Breast epithelium (tissue), 4 donors: ENCODE measurements around the gene PKD2L2. TPM values are rescaled to one million over a fixed set of nuclear protein-coding genes. Genes with fewer than 3 reads are reported as not detected.

Experiments
- DNase-seq, 2 donors: peaks; one replicate each; pipeline ENCODE4 v3.0.0-alpha.2; 2019; ENCODE audit warnings: low spot score in 2 of 2
- H3K27ac ChIP-seq, 2 donors: fragments of 200-600 bp; sonication (generic) in 1 of 2; one replicate each; pipeline ENCODE4 v1.5.1; 2016 to 2019; ENCODE audit warnings: mild to moderate bottlenecking in 1 of 2
- H3K27me3 ChIP-seq, 2 donors: fragments of 200-600 bp; sonication (generic) in 1 of 2; one replicate each; pipeline versions ENCODE4 v1.5.1 to v1.6.0; 2017 to 2019; ENCODE audit warnings: control low read depth in 1 of 2, mild to moderate bottlenecking in 1 of 2
- H3K36me3 ChIP-seq: fragments of 200-600 bp; one replicate; pipeline ENCODE4 v1.5.1; 2019
- H3K4me1 ChIP-seq, 2 donors: fragments of 200-600 bp; sonication (generic); one replicate each; pipeline ENCODE4 v1.5.1; 2016 to 2019; ENCODE audit warnings: control low read depth in 1 of 2
- H3K4me3 ChIP-seq, 3 donors: fragments of 200-600 bp; sonication (generic); 1 replicate in 2 of 3; 2 replicates in 1 of 3; pipeline ENCODE4 v1.5.1; 2016 to 2019; ENCODE audit warnings: mild to moderate bottlenecking in 3 of 3, moderate library complexity in 2 of 3
- H3K9me3 ChIP-seq, 2 donors: fragments of 200-600 bp; sonication (generic) in 1 of 2; one replicate each; pipeline ENCODE4 v1.5.1; 2016 to 2019; ENCODE audit warnings: control low read depth in 1 of 2
- CTCF ChIP-seq, 3 donors: fragments of 450-650 bp; IDR thresholded peaks; one replicate each; pipeline ENCODE4 v1.5.1; 2016 to 2017; ENCODE audit warnings: antibody characterized with exemption in 3 of 3, mild to moderate bottlenecking in 3 of 3, moderate library complexity in 3 of 3
- POLR2A ChIP-seq: fragments of 450-650 bp; IDR thresholded peaks from one replicate; pipeline ENCODE4 v1.6.1; 2016; ENCODE audit warnings: antibody characterized with exemption, mild to moderate bottlenecking, moderate library complexity
- POLR2AphosphoS5 ChIP-seq, 3 donors: sonication (generic); formaldehyde crosslinking; IDR thresholded peaks; one replicate each; pipeline ENCODE4 v1.6.1; 2017; ENCODE audit warnings: antibody characterized with exemption in 3 of 3
- intact Hi-C: fragments of 100-400 bp; cut with DNase I; formaldehyde crosslinking; loops from one replicate; pipeline ENCODE4 v1.15.1; 2023; ENCODE audit warnings: low total_unique reads
- total RNA-seq, 3 donors: library from RNA; depleted of rRNA; stranded (reverse); fragments of >200 nt; gene quantifications; one replicate each; pipeline ENCODE4 v1.1.0, GENCODE V29; 2016

PKD2L2 gene
- total RNA-seq, 3 donors from 2014 or later = 0.64 TPM; not detected in 2

DNA sequence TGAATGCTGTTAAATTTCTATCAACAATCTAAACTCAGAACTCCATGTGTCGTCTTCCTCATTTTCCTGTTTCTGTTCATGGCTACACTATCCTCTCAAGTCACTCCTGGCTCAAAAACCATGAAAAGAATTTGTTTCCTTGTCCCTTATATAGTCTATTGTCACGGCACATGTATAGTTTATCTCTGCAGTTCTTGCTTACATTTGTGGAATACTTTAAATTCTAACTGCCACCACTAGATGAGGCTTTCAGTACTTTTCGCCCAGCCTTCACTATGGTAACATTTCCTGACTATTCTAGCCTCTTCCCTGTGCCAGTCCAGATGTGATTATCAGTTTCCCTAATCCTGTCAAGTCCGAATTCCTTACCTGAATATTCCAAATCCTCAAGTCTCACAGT, 34.6 kb downstream of the PKD2L2 start:
- Histone ChIP-seq H3K36me3 (no peaks in the 10 kb centered on the region), H3K27ac (no peak overlapping the region)

GRCh38 chr5:137932800-137933199, 43.5 kb downstream of the PKD2L2 start:
- Histone ChIP-seq H3K27ac (no peak overlapping the region), H3K4me1 (no peaks in the 10 kb centered on the region), H3K9me3 (no peaks in the 10 kb centered on the region), H3K36me3 (no peaks in the 10 kb centered on the region), H3K27me3 (no peaks in the 10 kb centered on the region), H3K4me3 (no peak overlapping the region)
- DNase-seq = no peak
- intact Hi-C loops = no loop called here
- TF ChIP-seq CTCF (IDR thresholded peaks at IDR 0.05) (no peak), POLR2AphosphoS5 (IDR thresholded peaks at IDR 0.05) (no peak), POLR2A (no peak)

More for the DNA sequence above, 34.6 kb downstream of the PKD2L2 start:
- Histone ChIP-seq H3K9me3 (no peaks in the 10 kb centered on the region), H3K4me1 (no peaks in the 10 kb centered on the region), H3K4me3 (no peak overlapping the region), H3K27me3 (no peaks in the 10 kb centered on the region)
- no peak for TF ChIP-seq CTCF (IDR thresholded peaks at IDR 0.05)
- intact Hi-C loops = no loop called here
- no peak for DNase-seq

- no peak for DNase-seq
- Histone ChIP-seq H3K36me3 (no peaks in the 10 kb centered on the region), H3K9me3 (no peaks in the 10 kb centered on the region), H3K27me3 (no peaks in the 10 kb centered on the region), H3K27ac (peak overlapping the region in 1 of 2 donors; percentile 5), H3K4me3 (no peak overlapping the region), H3K4me1 (no peaks in the 10 kb centered on the region)
- TF ChIP-seq CTCF (IDR thresholded peaks at IDR 0.05) (no peak), POLR2AphosphoS5 (IDR thresholded peaks at IDR 0.05) (no peak), POLR2A (no peak)
- intact Hi-C loops = no loop called here
Observed at GRCh38 chr5:137933491-137933911, 44.2 kb downstream of the PKD2L2 start.

- intact Hi-C loops = no loop called here
- H3K27ac ChIP-seq = no peak overlapping the region
- TF ChIP-seq POLR2AphosphoS5 (IDR thresholded peaks at IDR 0.05) (no peak), CTCF (IDR thresholded peaks at IDR 0.05) (no peak), POLR2A (no peak)
Observed at GRCh38 chr5:137935190-137935589, 45.9 kb downstream of the PKD2L2 start.

GRCh38 chr5:137935694-137936093, 46.4 kb downstream of the PKD2L2 start:
- DNase-seq = no peak
- TF ChIP-seq CTCF (IDR thresholded peaks at IDR 0.05) = no peak
- TF ChIP-seq POLR2AphosphoS5 (IDR thresholded peaks at IDR 0.05) = no peak
- TF ChIP-seq POLR2A = no peak
- Histone ChIP-seq H3K9me3 (no peaks in the 10 kb centered on the region), H3K27ac (no peak overlapping the region), H3K4me1 (no peaks in the 10 kb centered on the region), H3K4me3 (no peak overlapping the region), H3K27me3 (no peaks in the 10 kb centered on the region), H3K36me3 (no peaks in the 10 kb centered on the region)
- intact Hi-C loops = no loop called here

More at GRCh38 chr5:137935190-137935589, 45.9 kb downstream of the PKD2L2 start:
- H3K27me3 ChIP-seq = no peaks in the 10 kb centered on the region
- H3K4me1 ChIP-seq = no peaks in the 10 kb centered on the region
- no peak for DNase-seq
- no peak overlapping the region for H3K4me3 ChIP-seq
- no peaks in the 10 kb centered on the region for H3K9me3 ChIP-seq
- no peaks in the 10 kb centered on the region for H3K36me3 ChIP-seq
